Endothelial cell of umbilical vein (primary cell): ENCODE measurements around the gene NKD1. TPM values are rescaled to one million over a fixed set of nuclear protein-coding genes. Genes with fewer than 3 reads are reported as not detected.

Experiments
- BruUV-seq: library from RNA; stranded (reverse); fragments of 400-500 nt; replicated peaks from 2 replicates; lab custom pipeline; 2021; lab: Mats Ljungman, UMichigan
- CTCF ChIA-PET: fragments of 300-600, 350-600 bp; sonication (Branson Sonifier 250); formaldehyde crosslinking; loops from one replicate; lab custom pipeline; 2021; ENCODE audit warnings: antibody characterized with exemption, inconsistent platforms; lab: Charles Lee
- POLR2A ChIA-PET: fragments of 300-600, 350-600 bp; sonication (Branson Sonifier 250); formaldehyde crosslinking; loops from one replicate; lab custom pipeline; 2021; ENCODE audit warnings: antibody characterized with exemption, inconsistent platforms; lab: Charles Lee
- DNase-seq: peaks from one replicate; pipeline ENCODE4 v3.0.0-alpha.2; 2011; ENCODE audit warnings: low read depth, low spot score
- FAIRE-seq: peaks from 2 replicates; lab custom pipeline; 2011; peaks lifted over from hg19 to GRCh38; lab: Jason Lieb, UNC
- H2AFZ ChIP-seq: 2 replicates; pipeline ENCODE4 v1.6.0; 2012; ENCODE audit warnings: low read depth, low read length, control low read depth, inconsistent platforms
- H3K27ac ChIP-seq: 2 replicates; pipeline ENCODE4 v1.5.1; 2011; ENCODE audit warnings: low read depth, mild to moderate bottlenecking, control low read depth, low read length, moderate library complexity; ENCODE audit not compliant: insufficient read depth
- H3K27me3 ChIP-seq, 2 experiments: 2 replicates each; pipeline versions ENCODE4 v1.6.0 to v1.6.1; 2011; ENCODE audit warnings: low read length in 2 of 2, mixed read lengths in 1 of 2; ENCODE audit not compliant: control insufficient read depth in 2 of 2, insufficient read depth in 2 of 2
- H3K36me3 ChIP-seq, 2 experiments: 2 replicates in 1 of 2; 3 replicates in 1 of 2; pipeline ENCODE4 v1.5.1; 2011; ENCODE audit warnings: low read length in 2 of 2, mild to moderate bottlenecking in 1 of 2, moderate library complexity in 1 of 2; ENCODE audit not compliant: control insufficient read depth in 2 of 2, insufficient read depth in 2 of 2; ENCODE audit errors: extremely low read depth in 1 of 2
- H3K4me1 ChIP-seq: 3 replicates; pipeline ENCODE4 v1.5.1; 2011; ENCODE audit warnings: mild to moderate bottlenecking, low read length; ENCODE audit not compliant: control insufficient read depth, insufficient read depth; ENCODE audit errors: extremely low read depth
- H3K4me2 ChIP-seq: 2 replicates; pipeline ENCODE4 v1.6.1; 2011; ENCODE audit warnings: low read length, control low read depth, mixed read lengths; ENCODE audit not compliant: insufficient read depth
- H3K4me3 ChIP-seq, 3 experiments: fragments of 200-600 bp in 1 of 3; sonication (generic), shearing (Covaris generic) in 1 of 3; replicated peaks in 1 of 3; 2 replicates each; pipeline ENCODE4 v1.5.1; 2011 to 2016; ENCODE audit warnings: control low read depth in 3 of 3, low read length in 3 of 3, mild to moderate bottlenecking in 2 of 3, inconsistent platforms in 1 of 3, low read depth in 1 of 3, moderate library complexity in 1 of 3; ENCODE audit not compliant: insufficient read depth in 1 of 3
- H3K79me2 ChIP-seq: 2 replicates; pipeline ENCODE4 v1.6.0; 2012; ENCODE audit warnings: low read length, inconsistent platforms; ENCODE audit not compliant: control insufficient read depth, insufficient read depth
- H3K9ac ChIP-seq: replicated peaks from 2 replicates; pipeline ENCODE3; 2011; ENCODE audit warnings: low read length, control low read depth; ENCODE audit not compliant: insufficient read depth; ENCODE audit errors: extremely low read depth
- H3K9me1 ChIP-seq: replicated peaks from 3 replicates; pipeline ENCODE4 v1.6.0; 2011; ENCODE audit warnings: mild to moderate bottlenecking, low read length; ENCODE audit not compliant: control insufficient read depth, insufficient read depth; ENCODE audit errors: extremely low read depth
- H3K9me3 ChIP-seq: replicated peaks from 2 replicates; pipeline ENCODE4 v1.5.1; 2012; ENCODE audit warnings: low read length, inconsistent platforms; ENCODE audit not compliant: control insufficient read depth, insufficient read depth
- H4K20me1 ChIP-seq: replicated peaks from 2 replicates; pipeline ENCODE3; 2011; ENCODE audit warnings: mild to moderate bottlenecking, low read length; ENCODE audit not compliant: control insufficient read depth, insufficient read depth; ENCODE audit errors: extremely low read depth
- CTCF ChIP-seq, 2 donors: IDR thresholded peaks; 1 replicate in 1 of 2; 2 replicates in 1 of 2; pipeline ENCODE4 v1.5.1; 2011; ENCODE audit warnings: low read length in 2 of 2, mild to moderate bottlenecking in 2 of 2, moderate library complexity in 2 of 2, control low read depth in 1 of 2, inconsistent platforms in 1 of 2, low read depth in 1 of 2; ENCODE audit not compliant: insufficient read depth in 1 of 2; ENCODE audit errors: extremely low read depth in 1 of 2
- EZH2 ChIP-seq: IDR thresholded peaks from 2 replicates; pipeline ENCODE4 v1.6.1; 2012; ENCODE audit warnings: borderline replicate concordance, low read depth, mild to moderate bottlenecking, moderate library complexity, low read length, inconsistent platforms; ENCODE audit not compliant: severe bottlenecking
- FOS ChIP-seq: IDR thresholded peaks from 2 replicates; pipeline ENCODE4 v1.6.1; 2011; ENCODE audit warnings: mild to moderate bottlenecking, low read length, moderate library complexity, borderline replicate concordance; ENCODE audit not compliant: insufficient read depth
- GATA2 ChIP-seq: IDR thresholded peaks from 2 replicates; pipeline ENCODE4 v1.7.0; 2011; ENCODE audit warnings: low read depth, mild to moderate bottlenecking, moderate library complexity, mixed read lengths, low read length; ENCODE audit not compliant: insufficient read length, insufficient read depth
- JUN ChIP-seq: IDR thresholded peaks from 2 replicates; pipeline ENCODE4 v1.6.1; 2011; ENCODE audit warnings: borderline replicate concordance, low read depth; ENCODE audit not compliant: insufficient read length, insufficient read depth
- MAX ChIP-seq: IDR thresholded peaks from 2 replicates; pipeline ENCODE4 v1.6.1; 2011; ENCODE audit not compliant: insufficient read depth, insufficient read length
- MYC ChIP-seq: IDR thresholded peaks from one replicate; pipeline ENCODE4 v1.6.1; 2011; ENCODE audit warnings: mild to moderate bottlenecking, low read depth, low read length
- POLR2A ChIP-seq: IDR thresholded peaks from 2 replicates; pipeline ENCODE4 v1.6.1; 2012; ENCODE audit warnings: low read depth, mild to moderate bottlenecking, control low read depth, low read length
- POLR2AphosphoS5 ChIP-seq: IDR thresholded peaks from 2 replicates; pipeline ENCODE4 v1.6.1; 2012; ENCODE audit warnings: low read depth, mild to moderate bottlenecking, control low read depth, low read length, moderate library complexity; ENCODE audit not compliant: insufficient read depth
- dilution Hi-C: fragments of 300-500 bp; cut with MboI; formaldehyde crosslinking; loops from one replicate; pipeline ENCODE4 v1.15.0; 2019; ENCODE audit warnings: low sequenced_read_pairs; ENCODE audit not compliant: extremely low pct_ligation_motif_present
- intact Hi-C: fragments of 100-400 bp; cut with micrococcal nuclease; formaldehyde crosslinking; loops from one replicate; pipeline ENCODE4 v1.10.0; 2022
- polyA plus RNA-seq, 4 experiments: library from polyadenylated mRNA; depleted of rRNA in 3 of 4; stranded (reverse) in 3 of 4; unstranded in 1 of 4; fragments of >200 nt; gene quantifications; 2 replicates each; pipeline versions ENCODE4 v1.2.1 to v1.2.3, GENCODE V29; 2011 to 2012; ENCODE audit warnings: missing spikeins in 1 of 4
- total RNA-seq: library from RNA; stranded (reverse); gene quantifications from 2 replicates; pipeline ENCODE4 v1.2.3, GENCODE V29; 2021

NKD1 gene
- total and polyA plus RNA-seq, 2 donors (not counting 3 experiments of a cell fraction or from before 2014, with no cell fraction given), result not detected

GRCh38 chr16:50652836-50653425 lies 104.7 kb downstream of the NKD1 start:
- H3K36me3 ChIP-seq, result no peaks in the 10 kb centered on the region
- H3K9me1 ChIP-seq, result no peaks in the 10 kb centered on the region
- no peaks in the 10 kb centered on the region for H3K9me3 ChIP-seq
- H3K4me3 ChIP-seq, result no peak overlapping the region
- FAIRE-seq (no peak), DNase-seq (no peak)
- no TSS peak for BruUV-seq
- POLR2A ChIA-PET, result no interaction called here
- no peaks in the 10 kb centered on the region for H3K79me2 ChIP-seq
- H4K20me1 ChIP-seq, result no peaks in the 10 kb centered on the region
- H3K27ac ChIP-seq, result no peak overlapping the region
- H3K9ac ChIP-seq, result no peak overlapping the region
- no peak for TF ChIP-seq FOS
- no peak for TF ChIP-seq POLR2A
- TF ChIP-seq MAX, result no peak
- TF ChIP-seq POLR2AphosphoS5, result no peak
- TF ChIP-seq GATA2, result no peak
- TF ChIP-seq MYC, result no peak
- no peak for TF ChIP-seq CTCF (IDR thresholded peaks at IDR 0.05; ENCODE audit: extremely low read depth in 1 of 2, insufficient read depth in 1 of 2, low read depth in 1 of 2, low read length in 2 of 2)
- TF ChIP-seq JUN, result no peak
- no peak for TF ChIP-seq EZH2
- no peaks in the 10 kb centered on the region for H3K4me1 ChIP-seq
- dilution Hi-C loops, result no loop called here
- no peaks in the 10 kb centered on the region for H3K27me3 ChIP-seq
- intact Hi-C loops, result no loop called here
- no peak overlapping the region for H3K4me2 ChIP-seq
- H2AFZ ChIP-seq, result no peak overlapping the region
- CTCF ChIA-PET, result interaction anchor here (2.7 kb wide), 1 partner anchor 12 kb away, joined by 14 read pairs; no protein-coding TSS in a partner anchor
